Nephron (organoid): ENCODE measurements around the gene TTLL13.

Experiments
- H3K27ac Mint-ChIP-seq, 3 experiments: 2 replicates each; pipeline ENCODE4 v1.8.0; 2020; ENCODE audit warnings: mixed read lengths in 3 of 3, mild to moderate bottlenecking in 2 of 3, moderate library complexity in 1 of 3
- H3K27me3 Mint-ChIP-seq: 2 replicates; pipeline ENCODE4 v1.8.0; 2021; ENCODE audit warnings: low read depth, mild to moderate bottlenecking, moderate library complexity, mixed read lengths
- H3K36me3 Mint-ChIP-seq: 2 replicates; pipeline ENCODE4 v1.8.0; 2020; ENCODE audit warnings: low read depth, mixed read lengths
- H3K4me1 Mint-ChIP-seq: 2 replicates; pipeline ENCODE4 v1.8.0; 2020; ENCODE audit warnings: mixed read lengths
- H3K4me3 Mint-ChIP-seq, 3 experiments: 2 replicates each; pipeline ENCODE4 v1.8.0; 2020; ENCODE audit warnings: mild to moderate bottlenecking in 3 of 3, mixed read lengths in 3 of 3, moderate library complexity in 2 of 3
- H3K9me3 Mint-ChIP-seq: 2 replicates; pipeline ENCODE4 v1.8.0; 2020; ENCODE audit warnings: mixed read lengths
- CTCF ChIP-seq, 3 experiments: fragments of 200-600 bp; sonication (generic); IDR thresholded peaks; one replicate each; pipeline ENCODE4 v1.5.0; 2021; ENCODE audit warnings: antibody characterized with exemption in 3 of 3; ENCODE audit not compliant: unreplicated experiment in 3 of 3

TTLL13 gene

DNA sequence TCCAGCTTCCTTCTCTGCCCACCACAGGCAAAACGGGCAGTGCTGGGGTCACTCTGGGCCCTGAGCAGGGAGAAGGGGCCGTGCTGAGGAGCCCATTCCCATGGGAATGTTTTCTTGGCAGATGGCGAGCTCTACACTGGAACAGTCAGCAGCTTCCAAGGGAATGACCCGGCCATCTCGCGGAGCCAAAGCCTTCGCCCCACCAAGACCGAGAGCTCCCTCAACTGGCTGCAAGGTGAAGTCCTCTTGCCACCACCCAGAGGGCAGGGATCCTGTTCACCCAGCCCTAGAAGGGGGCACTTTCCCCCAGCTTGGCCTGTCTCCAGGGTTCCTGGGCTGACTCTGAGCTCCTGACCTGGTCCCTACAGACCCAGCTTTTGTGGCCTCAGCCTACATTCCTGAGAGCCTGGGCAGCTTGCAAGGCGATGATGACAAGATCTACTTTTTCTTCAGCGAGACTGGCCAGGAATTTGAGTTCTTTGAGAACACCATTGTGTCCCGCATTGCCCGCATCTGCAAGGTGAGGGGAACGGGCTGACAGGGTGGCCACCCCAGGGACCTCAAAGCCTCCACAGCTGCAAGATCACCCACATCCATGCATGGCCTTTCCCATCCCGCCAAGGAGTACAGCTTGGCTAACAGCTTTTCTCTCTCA, 28.0 kb upstream of the TTLL13 start:
- Mint-ChIP-seq H3K36me3 (peaks cover 25% of the 10 kb centered on the region), H3K4me3 (no peak overlapping the region), H3K9me3 (no peaks in the 10 kb centered on the region), H3K27ac (no peak overlapping the region), H3K27me3 (no peaks in the 10 kb centered on the region), H3K4me1 (peaks cover 5% of the 10 kb centered on the region)
- TF ChIP-seq CTCF (IDR thresholded peaks at IDR 0.05; ENCODE audit: unreplicated experiment in 3 of 3), result peak; percentile 55 to 64 (median 60)

GRCh38 chr15:90222547-90222946, 26.8 kb upstream of the TTLL13 start:
- H3K4me3 Mint-ChIP-seq, result no peak overlapping the region
- H3K36me3 Mint-ChIP-seq, result peaks cover 25% of the 10 kb centered on the region
- H3K27me3 Mint-ChIP-seq, result no peaks in the 10 kb centered on the region
- peaks cover 5% of the 10 kb centered on the region for H3K4me1 Mint-ChIP-seq
- no peak for TF ChIP-seq CTCF (IDR thresholded peaks at IDR 0.05; ENCODE audit: unreplicated experiment in 3 of 3)
- no peaks in the 10 kb centered on the region for H3K9me3 Mint-ChIP-seq
- H3K27ac Mint-ChIP-seq, result no peak overlapping the region

DNA sequence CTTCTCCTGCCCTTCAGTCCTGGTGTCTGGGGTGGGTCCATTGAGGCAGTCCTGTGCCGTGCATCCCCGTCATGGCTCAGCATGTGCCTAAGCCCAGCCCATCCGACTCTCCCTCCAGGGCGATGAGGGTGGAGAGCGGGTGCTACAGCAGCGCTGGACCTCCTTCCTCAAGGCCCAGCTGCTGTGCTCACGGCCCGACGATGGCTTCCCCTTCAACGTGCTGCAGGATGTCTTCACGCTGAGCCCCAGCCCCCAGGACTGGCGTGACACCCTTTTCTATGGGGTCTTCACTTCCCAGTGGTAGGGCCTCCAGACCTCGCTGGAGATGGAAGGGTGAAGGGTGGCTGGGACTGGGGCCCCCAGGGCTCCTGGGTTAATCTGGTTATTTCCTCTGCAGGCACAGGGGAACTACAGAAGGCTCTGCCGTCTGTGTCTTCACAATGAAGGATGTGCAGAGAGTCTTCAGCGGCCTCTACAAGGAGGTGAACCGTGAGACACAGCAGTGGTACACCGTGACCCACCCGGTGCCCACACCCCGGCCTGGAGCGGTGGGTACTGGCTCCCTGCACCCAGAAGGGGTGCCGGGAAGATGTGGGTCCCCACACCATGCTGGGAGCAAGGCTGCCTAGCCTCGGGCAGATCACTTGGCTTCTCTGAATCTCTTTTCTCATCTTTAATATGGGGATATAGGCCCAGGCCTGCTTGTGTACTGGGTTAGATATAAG, 25.8 kb upstream of the TTLL13 start:
- Mint-ChIP-seq H3K36me3 (peaks cover 25% of the 10 kb centered on the region), H3K27me3 (no peaks in the 10 kb centered on the region), H3K4me1 (peaks cover 5% of the 10 kb centered on the region), H3K9me3 (no peaks in the 10 kb centered on the region), H3K4me3 (no peak overlapping the region), H3K27ac (no peak overlapping the region)
- TF ChIP-seq CTCF (IDR thresholded peaks at IDR 0.05; ENCODE audit: unreplicated experiment in 3 of 3), result no peak

GRCh38 chr15:90225047-90225446, 24.3 kb upstream of the TTLL13 start:
- Mint-ChIP-seq H3K36me3 (peaks cover 33% of the 10 kb centered on the region), H3K4me3 (no peak overlapping the region), H3K4me1 (peaks cover 5% of the 10 kb centered on the region), H3K27ac (no peak overlapping the region), H3K9me3 (no peaks in the 10 kb centered on the region), H3K27me3 (no peaks in the 10 kb centered on the region)
- TF ChIP-seq CTCF (IDR thresholded peaks at IDR 0.05; ENCODE audit: unreplicated experiment in 3 of 3), result no peak

GRCh38 chr15:90225504-90226234, 23.7 kb upstream of the TTLL13 start:
- H3K9me3 Mint-ChIP-seq, result no peaks in the 10 kb centered on the region
- peaks cover 34% of the 10 kb centered on the region for H3K36me3 Mint-ChIP-seq
- H3K27ac Mint-ChIP-seq, result no peak overlapping the region
- H3K4me1 Mint-ChIP-seq, result peaks cover 5% of the 10 kb centered on the region
- no peaks in the 10 kb centered on the region for H3K27me3 Mint-ChIP-seq
- no peak for TF ChIP-seq CTCF (IDR thresholded peaks at IDR 0.05; ENCODE audit: unreplicated experiment in 3 of 3)
- H3K4me3 Mint-ChIP-seq, result no peak overlapping the region
